ENCODE measurements around the gene DOHH.

The DOHH gene

DNA sequence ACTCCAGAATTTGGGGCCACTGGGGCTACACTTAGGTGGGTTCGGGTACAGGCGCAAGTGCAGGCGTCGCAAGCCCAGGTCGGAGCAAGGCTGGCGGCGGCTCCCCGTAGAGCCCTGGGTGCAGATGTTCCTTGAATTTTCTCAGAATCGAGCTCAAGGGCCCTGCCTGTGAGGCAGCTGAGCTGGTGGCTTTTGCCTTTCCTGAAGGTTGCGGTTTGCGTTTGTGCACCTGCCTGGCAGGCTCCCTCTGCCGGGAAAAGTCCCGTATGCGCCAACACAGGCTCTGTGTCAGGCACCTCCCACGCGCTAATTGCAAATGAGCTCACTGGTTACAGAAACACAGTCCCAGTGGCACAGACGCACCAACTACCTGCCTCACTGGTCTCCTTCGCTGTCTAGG is 5.9 kb downstream of the DOHH start:
- Histone ChIP-seq H3K14ac (ENCODE audit: low read length) (no peak overlapping the region), H3K9ac (ENCODE audit: low read length) (no peak overlapping the region), H3K4me1 (ENCODE audit: control insufficient read depth in 1 of 2, insufficient read depth in 2 of 2, low read length in 2 of 2) (peaks cover 0 to under 1% of the 10 kb centered on the region in 2 experiments), H3K4me2 (ENCODE audit: low read length) (no peak overlapping the region), H2BK12ac (ENCODE audit: low read length) (no peak overlapping the region), H2AK5ac (ENCODE audit: low read length) (no peak overlapping the region), H3K18ac (ENCODE audit: low read length) (no peak overlapping the region), H3K79me2 (ENCODE audit: control insufficient read depth, insufficient read depth, low read length, poor library complexity) (no peaks in the 10 kb centered on the region), H3K4ac (ENCODE audit: low read depth, low read length) (no peak overlapping the region), H3K36me3 (ENCODE audit: control insufficient read depth in 1 of 2, insufficient read depth in 2 of 2, low read length in 2 of 2) (peaks cover 49 to 57% of the 10 kb centered on the region in 2 experiments), H2BK120ac (ENCODE audit: insufficient read depth, low read length, poor library complexity) (no peak overlapping the region), H3K79me1 (ENCODE audit: low read length) (no peaks in the 10 kb centered on the region), H3K9me3 (ENCODE audit: insufficient read depth, low read depth, low read length) (no peaks in the 10 kb centered on the region), H3K27me3 (ENCODE audit: insufficient read depth, low read length) (no peaks in the 10 kb centered on the region), H3K23ac (ENCODE audit: low read length) (no peak overlapping the region), H4K12ac (ENCODE audit: low read depth, low read length) (no peak overlapping the region), H2BK5ac (ENCODE audit: low read depth, low read length, poor library complexity) (no peak overlapping the region), H4K91ac (ENCODE audit: low read depth, low read length) (no peak overlapping the region), H2AFZ (ENCODE audit: insufficient read depth, low read length, poor library complexity) (no peak overlapping the region), H3K4me3 (ENCODE audit: low read depth, low read length) (no peak overlapping the region), H4K8ac (ENCODE audit: low read depth, low read length) (no peak overlapping the region), H3K27ac (ENCODE audit: low read depth, low read length) (no peak overlapping the region)
- WGBS (ENCODE audit: extremely low coverage, insufficient coverage, insufficient read length): no CpG with 5 or more reads among the region's 18 CpGs
- no peak for DNase-seq

DNA sequence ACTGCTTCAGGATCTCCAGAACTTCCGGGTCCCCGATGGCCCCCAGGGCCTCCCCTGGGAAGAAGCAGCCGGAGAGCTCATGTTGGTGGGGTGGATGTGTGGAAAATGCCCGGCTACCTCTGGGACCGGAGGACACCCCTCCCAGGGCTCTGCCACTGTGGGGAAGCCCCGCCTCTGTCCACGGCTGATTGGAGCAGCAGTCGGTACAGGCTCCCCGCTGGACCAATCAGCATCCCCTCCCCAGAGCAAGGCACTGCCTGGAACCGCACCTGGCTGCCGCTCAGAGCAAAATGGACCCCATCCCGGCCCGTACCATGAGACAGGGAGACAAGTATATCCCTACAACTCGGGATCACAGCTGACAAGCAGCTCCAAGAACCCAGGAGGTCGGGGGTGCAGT is 6.4 kb downstream of the DOHH start:
- H3K27ac ChIP-seq (ENCODE audit: low read depth, low read length): no peak overlapping the region
- H3K79me1 ChIP-seq (ENCODE audit: low read length): no peaks in the 10 kb centered on the region
- H3K4me3 ChIP-seq (ENCODE audit: low read depth, low read length): no peak overlapping the region
- H3K79me2 ChIP-seq (ENCODE audit: control insufficient read depth, insufficient read depth, low read length, poor library complexity): no peaks in the 10 kb centered on the region
- H3K4me1 ChIP-seq (ENCODE audit: control insufficient read depth in 1 of 2, insufficient read depth in 2 of 2, low read length in 2 of 2): no peaks in the 10 kb centered on the region
- H3K23ac ChIP-seq (ENCODE audit: low read length): no peak overlapping the region
- H4K8ac ChIP-seq (ENCODE audit: low read depth, low read length): no peak overlapping the region
- no peak overlapping the region for H2AK5ac ChIP-seq (ENCODE audit: low read length)
- H3K9me3 ChIP-seq (ENCODE audit: insufficient read depth, low read depth, low read length): no peaks in the 10 kb centered on the region
- no peak overlapping the region for H3K4ac ChIP-seq (ENCODE audit: low read depth, low read length)
- peaks cover 49 to 57% of the 10 kb centered on the region in 2 experiments for H3K36me3 ChIP-seq (ENCODE audit: control insufficient read depth in 1 of 2, insufficient read depth in 2 of 2, low read length in 2 of 2)
- WGBS (ENCODE audit: extremely low coverage, insufficient coverage, insufficient read length): no CpG with 5 or more reads among the region's 15 CpGs
- H3K4me2 ChIP-seq (ENCODE audit: low read length): no peak overlapping the region
- H3K9ac ChIP-seq (ENCODE audit: low read length): no peak overlapping the region
- no peak overlapping the region for H3K18ac ChIP-seq (ENCODE audit: low read length)
- no peak overlapping the region for H4K91ac ChIP-seq (ENCODE audit: low read depth, low read length)
- H2BK120ac ChIP-seq (ENCODE audit: insufficient read depth, low read length, poor library complexity): no peak overlapping the region
- no peaks in the 10 kb centered on the region for H3K27me3 ChIP-seq (ENCODE audit: insufficient read depth, low read length)
- no peak for DNase-seq
- H4K12ac ChIP-seq (ENCODE audit: low read depth, low read length): no peak overlapping the region
- H3K14ac ChIP-seq (ENCODE audit: low read length): no peak overlapping the region
- H2AFZ ChIP-seq (ENCODE audit: insufficient read depth, low read length, poor library complexity): no peak overlapping the region
- no peak overlapping the region for H2BK5ac ChIP-seq (ENCODE audit: low read depth, low read length, poor library complexity)
- no peak overlapping the region for H2BK12ac ChIP-seq (ENCODE audit: low read length)

DNA sequence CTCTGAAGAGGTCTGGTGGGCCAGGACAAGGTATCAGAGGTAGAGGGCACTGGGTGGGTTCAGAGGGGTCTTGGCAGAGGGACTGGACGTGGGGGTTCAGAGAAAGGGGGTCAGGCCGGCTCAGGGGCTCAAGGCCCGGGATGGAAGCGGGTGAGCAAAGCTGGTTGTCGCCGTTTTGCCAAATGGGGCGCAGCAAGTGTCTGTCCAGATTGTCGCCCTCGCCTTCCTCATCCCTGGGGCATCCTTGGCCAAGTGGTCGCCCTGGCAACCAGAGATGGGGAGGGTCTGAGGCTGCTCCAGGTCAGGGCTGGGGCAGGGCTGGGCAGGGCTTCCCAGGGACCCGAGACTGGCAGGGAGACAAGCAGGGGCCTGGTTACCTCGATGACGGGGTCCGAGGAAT is 6.8 kb downstream of the DOHH start:
- H2BK12ac ChIP-seq (ENCODE audit: low read length): no peak overlapping the region
- no peaks in the 10 kb centered on the region for H3K4me1 ChIP-seq (ENCODE audit: control insufficient read depth in 1 of 2, insufficient read depth in 2 of 2, low read length in 2 of 2)
- no peak overlapping the region for H2BK5ac ChIP-seq (ENCODE audit: low read depth, low read length, poor library complexity)
- H2BK120ac ChIP-seq (ENCODE audit: insufficient read depth, low read length, poor library complexity): no peak overlapping the region
- no peak overlapping the region for H3K9ac ChIP-seq (ENCODE audit: low read length)
- no peak overlapping the region for H4K8ac ChIP-seq (ENCODE audit: low read depth, low read length)
- H3K36me3 ChIP-seq (ENCODE audit: control insufficient read depth in 1 of 2, insufficient read depth in 2 of 2, low read length in 2 of 2): peaks cover 49 to 57% of the 10 kb centered on the region in 2 experiments
- H4K12ac ChIP-seq (ENCODE audit: low read depth, low read length): no peak overlapping the region
- H3K18ac ChIP-seq (ENCODE audit: low read length): no peak overlapping the region
- no peaks in the 10 kb centered on the region for H3K79me1 ChIP-seq (ENCODE audit: low read length)
- no peak overlapping the region for H3K27ac ChIP-seq (ENCODE audit: low read depth, low read length)
- no peak overlapping the region for H3K4ac ChIP-seq (ENCODE audit: low read depth, low read length)
- H3K4me3 ChIP-seq (ENCODE audit: low read depth, low read length): no peak overlapping the region
- H3K4me2 ChIP-seq (ENCODE audit: low read length): no peak overlapping the region
- DNase-seq: no peak
- no peak overlapping the region for H2AK5ac ChIP-seq (ENCODE audit: low read length)
- H4K91ac ChIP-seq (ENCODE audit: low read depth, low read length): no peak overlapping the region
- WGBS (ENCODE audit: extremely low coverage, insufficient coverage, insufficient read length): no CpG with 5 or more reads among the region's 14 CpGs
- H3K27me3 ChIP-seq (ENCODE audit: insufficient read depth, low read length): no peaks in the 10 kb centered on the region
- no peak overlapping the region for H2AFZ ChIP-seq (ENCODE audit: insufficient read depth, low read length, poor library complexity)
- H3K79me2 ChIP-seq (ENCODE audit: control insufficient read depth, insufficient read depth, low read length, poor library complexity): no peaks in the 10 kb centered on the region
- H3K14ac ChIP-seq (ENCODE audit: low read length): no peak overlapping the region
- H3K23ac ChIP-seq (ENCODE audit: low read length): no peak overlapping the region
- H3K9me3 ChIP-seq (ENCODE audit: insufficient read depth, low read depth, low read length): no peaks in the 10 kb centered on the region

DNA sequence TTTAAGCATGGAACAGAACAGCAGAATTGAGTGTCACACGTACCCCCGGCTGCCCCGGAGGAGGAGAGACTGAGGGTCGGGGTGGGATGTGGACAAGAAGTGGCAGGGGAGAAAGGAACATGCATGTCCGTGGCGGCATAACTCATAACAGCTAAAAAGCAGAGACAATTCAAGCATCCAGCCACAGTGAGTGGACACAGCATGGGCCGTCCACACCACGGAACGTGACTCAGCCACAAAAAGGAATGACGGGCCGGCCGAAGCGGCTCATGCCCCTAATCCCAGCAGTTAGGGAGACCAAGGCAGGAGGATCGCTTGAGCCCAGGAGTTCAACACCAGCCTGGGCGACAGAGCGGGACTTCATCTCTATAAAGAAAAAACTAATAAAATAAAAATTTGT is 7.6 kb downstream of the DOHH start:
- H2BK5ac ChIP-seq (ENCODE audit: low read depth, low read length, poor library complexity): no peak overlapping the region
- no peaks in the 10 kb centered on the region for H3K79me2 ChIP-seq (ENCODE audit: control insufficient read depth, insufficient read depth, low read length, poor library complexity)
- no peak overlapping the region for H3K4ac ChIP-seq (ENCODE audit: low read depth, low read length)
- no peaks in the 10 kb centered on the region for H3K4me1 ChIP-seq (ENCODE audit: control insufficient read depth in 1 of 2, insufficient read depth in 2 of 2, low read length in 2 of 2)
- no peak overlapping the region for H2BK12ac ChIP-seq (ENCODE audit: low read length)
- H3K4me2 ChIP-seq (ENCODE audit: low read length): no peak overlapping the region
- no peak overlapping the region for H4K8ac ChIP-seq (ENCODE audit: low read depth, low read length)
- no CpG with 5 or more reads among the region's 16 CpGs for WGBS (ENCODE audit: extremely low coverage, insufficient coverage, insufficient read length)
- H3K4me3 ChIP-seq (ENCODE audit: low read depth, low read length): no peak overlapping the region
- H3K14ac ChIP-seq (ENCODE audit: low read length): no peak overlapping the region
- no peak overlapping the region for H2BK120ac ChIP-seq (ENCODE audit: insufficient read depth, low read length, poor library complexity)
- no peak overlapping the region for H3K27ac ChIP-seq (ENCODE audit: low read depth, low read length)
- H3K23ac ChIP-seq (ENCODE audit: low read length): no peak overlapping the region
- peaks cover 49 to 57% of the 10 kb centered on the region in 2 experiments for H3K36me3 ChIP-seq (ENCODE audit: control insufficient read depth in 1 of 2, insufficient read depth in 2 of 2, low read length in 2 of 2)
- H4K91ac ChIP-seq (ENCODE audit: low read depth, low read length): no peak overlapping the region
- H3K9ac ChIP-seq (ENCODE audit: low read length): peak overlapping the region; percentile 55
- no peaks in the 10 kb centered on the region for H3K9me3 ChIP-seq (ENCODE audit: insufficient read depth, low read depth, low read length)
- no peak overlapping the region for H2AK5ac ChIP-seq (ENCODE audit: low read length)
- H2AFZ ChIP-seq (ENCODE audit: insufficient read depth, low read length, poor library complexity): no peak overlapping the region
- H4K12ac ChIP-seq (ENCODE audit: low read depth, low read length): no peak overlapping the region
- H3K27me3 ChIP-seq (ENCODE audit: insufficient read depth, low read length): no peaks in the 10 kb centered on the region
- no peaks in the 10 kb centered on the region for H3K79me1 ChIP-seq (ENCODE audit: low read length)
- DNase-seq: no peak
- no peak overlapping the region for H3K18ac ChIP-seq (ENCODE audit: low read length)
